Measurements from ENCODE around the gene MAGOHB. TPM values are rescaled to one million over a fixed set of nuclear protein-coding genes. Genes with fewer than 3 reads are reported as not detected.

The MAGOHB gene
- polyA plus RNA-seq, 1 of the 3 experiments (the other 2 are of a cell fraction): 15.7 TPM

DNA sequence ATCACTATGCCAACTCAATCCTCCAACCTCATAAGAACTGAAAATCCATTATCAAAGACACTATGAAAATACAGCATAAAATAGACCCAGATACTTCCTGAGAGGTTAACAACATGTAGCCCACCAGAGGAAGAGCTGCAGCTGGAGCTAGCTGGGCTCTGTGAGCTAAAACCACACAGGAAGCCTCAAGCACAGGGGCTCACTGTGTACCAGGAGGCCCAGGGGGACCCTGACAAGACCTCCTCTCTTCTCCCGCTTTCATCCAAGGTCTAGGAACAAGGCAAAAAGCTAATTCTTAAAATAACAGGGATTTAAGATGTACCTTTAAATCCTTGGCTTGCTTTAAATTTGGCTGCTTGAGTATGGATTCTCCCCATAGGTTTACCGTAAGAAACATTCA is 54.2 kb downstream of the MAGOHB start:
- H3K36me3 ChIP-seq (replicated peaks in 1 of 2; ENCODE audit: control insufficient read depth in 1 of 2, insufficient read depth in 2 of 2, low read length in 1 of 2): no peaks in the 10 kb centered on the region
- H3K4me3 ChIP-seq (ENCODE audit: low read depth in 2 of 2, low read length in 1 of 2): no peak overlapping the region
- no peak for DNase-seq
- H3K9ac ChIP-seq: no peak overlapping the region
- H3K79me2 ChIP-seq (ENCODE audit: insufficient read depth): no peaks in the 10 kb centered on the region
- no peaks in the 10 kb centered on the region for H4K20me1 ChIP-seq (ENCODE audit: insufficient read depth)
- H3K9me3 ChIP-seq: no peaks in the 10 kb centered on the region
- ChIA-PET CTCF (interaction anchor here (1.6 to 2.3 kb wide), 2 partner anchors 227 to 323 kb away, joined by 3 to 12 read pairs; no protein-coding TSS in a partner anchor), POLR2A (no interaction called here)
- no peaks in the 10 kb centered on the region for H3K9me2 ChIP-seq
- no peak overlapping the region for H2AFZ ChIP-seq (ENCODE audit: low read depth)
- WGBS (ENCODE audit: low lambda C conversion rate): 19% methylated on average over 2 of the region's 2 CpGs
- H3K27ac ChIP-seq (ENCODE audit: low read depth in 2 of 2, low read length in 1 of 2): no peak overlapping the region
- no peaks in the 10 kb centered on the region for H3F3A ChIP-seq (replicated peaks; ENCODE audit: insufficient read depth)
- no peak overlapping the region for H3K4me2 ChIP-seq
- H3K4me1 ChIP-seq (ENCODE audit: control insufficient read depth in 1 of 2, insufficient read depth in 2 of 2, low read depth in 1 of 2, low read length in 1 of 2): no peaks in the 10 kb centered on the region
- H3K27me3 ChIP-seq (ENCODE audit: insufficient read depth): peaks cover 18% of the 10 kb centered on the region; the same call in 1 of the 2 replicates
- no peak for TF ChIP-seq MEF2A (IDR thresholded peaks at IDR 0.05; ENCODE audit: borderline replicate concordance, low read depth)
- no peak for TF ChIP-seq GATA2 (CRISPR knock-in tag; IDR thresholded peaks at IDR 0.05)
- no peak for TF ChIP-seq RAD21 (IDR thresholded peaks at IDR 0.05; ENCODE audit: low read length)
- TF ChIP-seq GABPA (IDR thresholded peaks at IDR 0.05; ENCODE audit: low read depth): no peak
- TF ChIP-seq YY1 (IDR thresholded peaks at IDR 0.05; ENCODE audit: low read depth): no peak
- TF ChIP-seq, protein P1, sequence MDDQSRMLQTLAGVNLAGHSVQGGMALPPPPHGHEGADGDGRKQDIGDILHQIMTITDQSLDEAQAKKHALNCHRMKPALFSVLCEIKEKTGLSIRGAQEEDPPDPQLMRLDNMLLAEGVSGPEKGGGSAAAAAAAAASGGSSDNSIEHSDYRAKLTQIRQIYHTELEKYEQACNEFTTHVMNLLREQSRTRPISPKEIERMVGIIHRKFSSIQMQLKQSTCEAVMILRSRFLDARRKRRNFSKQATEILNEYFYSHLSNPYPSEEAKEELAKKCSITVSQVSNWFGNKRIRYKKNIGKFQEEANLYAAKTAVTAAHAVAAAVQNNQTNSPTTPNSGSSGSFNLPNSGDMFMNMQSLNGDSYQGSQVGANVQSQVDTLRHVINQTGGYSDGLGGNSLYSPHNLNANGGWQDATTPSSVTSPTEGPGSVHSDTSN (IDR thresholded peaks at IDR 0.05): no peak
- no peak for TF ChIP-seq MXI1 (IDR thresholded peaks at IDR 0.05; ENCODE audit: low read depth, low read length)
- TF ChIP-seq TCF12 (IDR thresholded peaks at IDR 0.05): no peak

DNA sequence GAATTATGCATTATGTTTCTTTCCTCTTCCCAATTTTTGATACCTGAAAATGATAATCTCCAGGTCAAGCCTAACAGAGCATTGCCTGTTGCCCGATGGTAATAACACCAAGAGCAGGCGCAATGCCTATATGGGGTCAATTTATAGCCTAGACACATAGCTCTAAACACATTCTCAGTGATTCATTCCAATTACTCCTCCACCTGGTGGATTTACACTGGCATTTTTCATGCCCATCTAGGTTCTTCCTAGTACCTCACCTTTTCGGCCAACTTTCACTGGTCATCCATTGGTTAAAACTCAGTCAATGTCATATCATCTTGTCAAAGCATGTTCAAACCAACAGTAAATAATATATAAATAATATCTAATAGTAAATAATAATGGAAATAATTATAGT is 54.6 kb downstream of the MAGOHB start:
- H3K9me3 ChIP-seq: no peaks in the 10 kb centered on the region
- no peak for DNase-seq
- H3K36me3 ChIP-seq (replicated peaks in 1 of 2; ENCODE audit: control insufficient read depth in 1 of 2, insufficient read depth in 2 of 2, low read length in 1 of 2): no peaks in the 10 kb centered on the region
- no peaks in the 10 kb centered on the region for H4K20me1 ChIP-seq (ENCODE audit: insufficient read depth)
- WGBS (ENCODE audit: low lambda C conversion rate): 60% methylated on average over 3 of the region's 3 CpGs
- no peaks in the 10 kb centered on the region for H3K4me1 ChIP-seq (ENCODE audit: control insufficient read depth in 1 of 2, insufficient read depth in 2 of 2, low read depth in 1 of 2, low read length in 1 of 2)
- ChIA-PET CTCF (interaction anchor here (1.6 to 2.3 kb wide), 2 partner anchors 227 to 323 kb away, joined by 3 to 12 read pairs; no protein-coding TSS in a partner anchor), POLR2A (no interaction called here)
- no peak overlapping the region for H3K4me2 ChIP-seq
- H3F3A ChIP-seq (replicated peaks; ENCODE audit: insufficient read depth): no peaks in the 10 kb centered on the region
- peaks cover 18% of the 10 kb centered on the region; the same call in 1 of the 2 replicates for H3K27me3 ChIP-seq (ENCODE audit: insufficient read depth)
- H3K4me3 ChIP-seq (ENCODE audit: low read depth in 2 of 2, low read length in 1 of 2): no peak overlapping the region
- no peak for TF ChIP-seq RXRA (IDR thresholded peaks at IDR 0.05; ENCODE audit: borderline replicate concordance, low read depth)
- TF ChIP-seq, protein P2, sequence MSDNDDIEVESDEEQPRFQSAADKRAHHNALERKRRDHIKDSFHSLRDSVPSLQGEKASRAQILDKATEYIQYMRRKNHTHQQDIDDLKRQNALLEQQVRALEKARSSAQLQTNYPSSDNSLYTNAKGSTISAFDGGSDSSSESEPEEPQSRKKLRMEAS (IDR thresholded peaks at IDR 0.05; ENCODE audit: low read depth): no peak
- no peak for TF ChIP-seq GABPA (IDR thresholded peaks at IDR 0.05; ENCODE audit: low read depth)
- no peak for TF ChIP-seq RFX5 (IDR thresholded peaks at IDR 0.05; ENCODE audit: low read length)
- TF ChIP-seq MXI1 (IDR thresholded peaks at IDR 0.05; ENCODE audit: low read depth, low read length): no peak
- no peak for TF ChIP-seq GATA2 (CRISPR knock-in tag; IDR thresholded peaks at IDR 0.05)
- TF ChIP-seq SMC3 (IDR thresholded peaks at IDR 0.05; ENCODE audit: low read depth, low read length): no peak
- TF ChIP-seq, protein P1 (IDR thresholded peaks at IDR 0.05): no peak
- no peak for TF ChIP-seq EP300 (IDR thresholded peaks at IDR 0.05; ENCODE audit: borderline replicate concordance in 1 of 2, low read depth in 1 of 2, low read length in 1 of 2)
- TF ChIP-seq, protein P3, sequence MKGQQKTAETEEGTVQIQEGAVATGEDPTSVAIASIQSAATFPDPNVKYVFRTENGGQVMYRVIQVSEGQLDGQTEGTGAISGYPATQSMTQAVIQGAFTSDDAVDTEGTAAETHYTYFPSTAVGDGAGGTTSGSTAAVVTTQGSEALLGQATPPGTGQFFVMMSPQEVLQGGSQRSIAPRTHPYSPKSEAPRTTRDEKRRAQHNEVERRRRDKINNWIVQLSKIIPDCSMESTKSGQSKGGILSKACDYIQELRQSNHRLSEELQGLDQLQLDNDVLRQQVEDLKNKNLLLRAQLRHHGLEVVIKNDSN (IDR thresholded peaks at IDR 0.05; ENCODE audit: borderline replicate concordance, low read depth): no peak
- TF ChIP-seq TAF1 (IDR thresholded peaks at IDR 0.05; ENCODE audit: borderline replicate concordance, low read depth, low read length): no peak
- TF ChIP-seq, protein P4, sequence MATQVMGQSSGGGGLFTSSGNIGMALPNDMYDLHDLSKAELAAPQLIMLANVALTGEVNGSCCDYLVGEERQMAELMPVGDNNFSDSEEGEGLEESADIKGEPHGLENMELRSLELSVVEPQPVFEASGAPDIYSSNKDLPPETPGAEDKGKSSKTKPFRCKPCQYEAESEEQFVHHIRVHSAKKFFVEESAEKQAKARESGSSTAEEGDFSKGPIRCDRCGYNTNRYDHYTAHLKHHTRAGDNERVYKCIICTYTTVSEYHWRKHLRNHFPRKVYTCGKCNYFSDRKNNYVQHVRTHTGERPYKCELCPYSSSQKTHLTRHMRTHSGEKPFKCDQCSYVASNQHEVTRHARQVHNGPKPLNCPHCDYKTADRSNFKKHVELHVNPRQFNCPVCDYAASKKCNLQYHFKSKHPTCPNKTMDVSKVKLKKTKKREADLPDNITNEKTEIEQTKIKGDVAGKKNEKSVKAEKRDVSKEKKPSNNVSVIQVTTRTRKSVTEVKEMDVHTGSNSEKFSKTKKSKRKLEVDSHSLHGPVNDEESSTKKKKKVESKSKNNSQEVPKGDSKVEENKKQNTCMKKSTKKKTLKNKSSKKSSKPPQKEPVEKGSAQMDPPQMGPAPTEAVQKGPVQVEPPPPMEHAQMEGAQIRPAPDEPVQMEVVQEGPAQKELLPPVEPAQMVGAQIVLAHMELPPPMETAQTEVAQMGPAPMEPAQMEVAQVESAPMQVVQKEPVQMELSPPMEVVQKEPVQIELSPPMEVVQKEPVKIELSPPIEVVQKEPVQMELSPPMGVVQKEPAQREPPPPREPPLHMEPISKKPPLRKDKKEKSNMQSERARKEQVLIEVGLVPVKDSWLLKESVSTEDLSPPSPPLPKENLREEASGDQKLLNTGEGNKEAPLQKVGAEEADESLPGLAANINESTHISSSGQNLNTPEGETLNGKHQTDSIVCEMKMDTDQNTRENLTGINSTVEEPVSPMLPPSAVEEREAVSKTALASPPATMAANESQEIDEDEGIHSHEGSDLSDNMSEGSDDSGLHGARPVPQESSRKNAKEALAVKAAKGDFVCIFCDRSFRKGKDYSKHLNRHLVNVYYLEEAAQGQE (IDR thresholded peaks at IDR 0.05; ENCODE audit: low read depth, low read length): no peak
- TF ChIP-seq YY1 (IDR thresholded peaks at IDR 0.05; ENCODE audit: low read depth): no peak
- TF ChIP-seq RCOR1 (IDR thresholded peaks at IDR 0.05; ENCODE audit: low read length): no peak
- no peak for TF ChIP-seq NRF1 (IDR thresholded peaks at IDR 0.05; ENCODE audit: low read depth, low read length)
- TF ChIP-seq POLR2AphosphoS5 (IDR thresholded peaks at IDR 0.05; ENCODE audit: low read depth, low read length): no peak
- TF ChIP-seq ELF1 (IDR thresholded peaks at IDR 0.05): no peak
- no peak for TF ChIP-seq MEF2A (IDR thresholded peaks at IDR 0.05; ENCODE audit: borderline replicate concordance, low read depth)
- no peak for TF ChIP-seq NFIC (IDR thresholded peaks at IDR 0.05; ENCODE audit: borderline replicate concordance)
- TF ChIP-seq CHD2 (IDR thresholded peaks at IDR 0.05; ENCODE audit: low read length, partially characterized antibody): no peak
- H3K27ac ChIP-seq (ENCODE audit: low read depth in 2 of 2, low read length in 1 of 2): no peak overlapping the region
- no peak overlapping the region for H3K9ac ChIP-seq
- H2AFZ ChIP-seq (ENCODE audit: low read depth): no peak overlapping the region
- no peaks in the 10 kb centered on the region for H3K79me2 ChIP-seq (ENCODE audit: insufficient read depth)
- H3K9me2 ChIP-seq: no peaks in the 10 kb centered on the region

Measured in SK-N-SH (cell line).